Panc1 (cell line): ENCODE measurements around the gene UBA1. TPM values are rescaled to one million over a fixed set of nuclear protein-coding genes. Genes with fewer than 3 reads are reported as not detected.

Experiments used
- ATAC-seq: fragments of 200-7000 bp; cut with Tn5 transposase; 2 replicates; pipeline ENCODE4 v1.9.1; 2020; ENCODE audit warnings: mild to moderate bottlenecking, moderate library complexity
- BruUV-seq: library from RNA; stranded (reverse); fragments of 400-500 nt; replicated peaks from 2 replicates; lab custom pipeline; 2021; lab: Mats Ljungman, UMichigan
- CTCF ChIA-PET: fragments of 300-600 bp; sonication (Branson Sonifier 250); formaldehyde crosslinking; loops from one replicate; lab custom pipeline; 2022; ENCODE audit warnings: antibody characterized with exemption; lab: Charles Lee
- POLR2A ChIA-PET: fragments of 300-600 bp; sonication (Branson Sonifier 250); formaldehyde crosslinking; loops from one replicate; lab custom pipeline; 2022; ENCODE audit warnings: antibody characterized with exemption; lab: Charles Lee
- DNase-seq: peaks from one replicate; pipeline ENCODE4 v3.0.0-alpha.2; 2010; ENCODE audit warnings: low read depth, low spot score
- H3K27ac ChIP-seq: 2 replicates; pipeline ENCODE4 v1.5.1; 2011; ENCODE audit warnings: mild to moderate bottlenecking, low read length, inconsistent platforms
- H3K27me3 ChIP-seq: fragments of 200-500 bp; sonication (Bioruptor generic); 2 replicates; pipeline ENCODE4 v1.6.0; 2014; ENCODE audit warnings: low read length, inconsistent platforms; ENCODE audit not compliant: control insufficient read depth, insufficient read depth
- H3K36me3 ChIP-seq: fragments of 200-500 bp; sonication (Bioruptor generic); 2 replicates; pipeline ENCODE4 v1.5.1; 2014; ENCODE audit warnings: inconsistent platforms, mild to moderate bottlenecking, low read length, moderate library complexity; ENCODE audit not compliant: control insufficient read depth, insufficient read depth
- H3K4me1 ChIP-seq: 2 replicates; pipeline ENCODE4 v1.5.1; 2011; ENCODE audit warnings: inconsistent platforms, mild to moderate bottlenecking, low read length, moderate library complexity; ENCODE audit not compliant: control insufficient read depth, insufficient read depth
- H3K4me3 ChIP-seq, 2 experiments: 2 replicates each; pipeline ENCODE4 v1.5.1; 2011 to 2012; ENCODE audit warnings: low read depth in 2 of 2, low read length in 2 of 2, mild to moderate bottlenecking in 2 of 2, inconsistent platforms in 1 of 2, moderate library complexity in 1 of 2
- H3K9me3 ChIP-seq: fragments of 200-500 bp; sonication (Bioruptor generic); 2 replicates; pipeline ENCODE4 v1.5.1; 2014; ENCODE audit warnings: low read depth, mild to moderate bottlenecking, inconsistent platforms, low read length, moderate library complexity; ENCODE audit not compliant: control insufficient read depth, insufficient read depth
- CTCF ChIP-seq: fragments of 450-650 bp; IDR thresholded peaks from 2 replicates; pipeline ENCODE4 v1.5.1; 2017; ENCODE audit warnings: mild to moderate bottlenecking
- POLR2AphosphoS5 ChIP-seq: IDR thresholded peaks from 2 replicates; pipeline ENCODE4 v1.6.1; 2012; ENCODE audit warnings: mild to moderate bottlenecking, low read depth, low read length, moderate library complexity
- REST ChIP-seq, 2 experiments: IDR thresholded peaks; 2 replicates each; pipeline ENCODE4 v1.6.1; 2011 to 2012; ENCODE audit warnings: low read depth in 2 of 2, control low read depth in 1 of 2, low read length in 1 of 2, mild to moderate bottlenecking in 1 of 2, moderate library complexity in 1 of 2; ENCODE audit not compliant: insufficient read depth in 1 of 2
- SIN3A ChIP-seq: IDR thresholded peaks from 2 replicates; pipeline ENCODE4 v1.6.1; 2012; ENCODE audit warnings: low read depth, mild to moderate bottlenecking, low read length, moderate library complexity, borderline replicate concordance; ENCODE audit not compliant: insufficient read depth
- TCF7L2 ChIP-seq: IDR thresholded peaks from 2 replicates; pipeline ENCODE4 v1.6.1; 2011; ENCODE audit warnings: mild to moderate bottlenecking, low read depth, low read length, inconsistent platforms
- in situ Hi-C: cut with HindIII; loops from 2 replicates; pipeline ENCODE4 v1.10.0; 2016; ENCODE audit warnings: low sequenced_read_pairs, low pct_unique_long_range_greater_than_20kb
- intact Hi-C: fragments of 100-400 bp; cut with micrococcal nuclease; formaldehyde crosslinking; loops from one replicate; pipeline ENCODE4 v1.10.0; 2022; ENCODE audit not compliant: unreplicated experiment
- total RNA-seq: library from RNA; stranded (reverse); gene quantifications from one replicate; pipeline ENCODE4 v1.2.1, GENCODE V29; 2021; ENCODE audit not compliant: unreplicated experiment

Gene UBA1
- total RNA-seq, 1 experiment from 2014 or later, result 302 TPM

GRCh38 chrX:47216393-47216925 lies 22.8 kb downstream of the UBA1 start:
- TSS peak; percentile 84 for BruUV-seq
- DNase-seq (no peak), ATAC-seq (no peak)
- in situ Hi-C loops (no loop called here), intact Hi-C loops (no loop called here)
- ChIA-PET POLR2A (interaction anchor here (0.6 kb wide), 1 partner anchor 17 kb away, joined by 3 read pairs; no protein-coding TSS in a partner anchor), CTCF (no interaction called here)
- peaks cover 22% of the 10 kb centered on the region for H3K4me1 ChIP-seq
- H3K36me3 ChIP-seq, result peaks cover 10% of the 10 kb centered on the region; the same call in 1 of the 2 replicates
- H3K27ac ChIP-seq, result peak overlapping the region; percentile 79
- H3K9me3 ChIP-seq, result no peaks in the 10 kb centered on the region
- TF ChIP-seq TCF7L2 (no peak), REST (IDR thresholded peaks at IDR 0.05; ENCODE audit: insufficient read depth in 1 of 2, low read depth in 2 of 2, low read length in 1 of 2) (no peak), SIN3A (no peak), POLR2AphosphoS5 (no peak), CTCF (no peak)
- H3K27me3 ChIP-seq, result no peaks in the 10 kb centered on the region
- no peak overlapping the region for H3K4me3 ChIP-seq

- H3K4me3 ChIP-seq, result peak overlapping the region; percentile 10 to 51
- intact Hi-C loops (no loop called here), in situ Hi-C loops (no loop called here)
- H3K9me3 ChIP-seq, result no peaks in the 10 kb centered on the region
- H3K27ac ChIP-seq, result peak overlapping the region; percentile 79
- peak; percentile 43 for ATAC-seq
- no TSS peak for BruUV-seq
- ChIA-PET CTCF (interaction anchor here (0.5 to 1.0 kb wide), 4 partner anchors 95 to 284 kb away, joined by 3 to 7 read pairs (median 3); no protein-coding TSS in a partner anchor), POLR2A (interaction anchor here (0.6 kb wide), 1 partner anchor 339 kb away, joined by 3 read pairs; no protein-coding TSS in a partner anchor)
- peaks cover 6% of the 10 kb centered on the region; the same call in 1 of the 2 replicates for H3K36me3 ChIP-seq
- no peak for TF ChIP-seq CTCF
- TF ChIP-seq TCF7L2, result no peak
- TF ChIP-seq POLR2AphosphoS5, result peak; percentile 67
- TF ChIP-seq REST (IDR thresholded peaks at IDR 0.05; ENCODE audit: insufficient read depth in 1 of 2, low read depth in 2 of 2, low read length in 1 of 2), result no peak
- TF ChIP-seq SIN3A, result no peak
- peaks cover 22% of the 10 kb centered on the region for H3K4me1 ChIP-seq
- H3K27me3 ChIP-seq, result no peaks in the 10 kb centered on the region
- DNase-seq, result no peak
Measured at GRCh38 chrX:47217121-47217851, 23.7 kb downstream of the UBA1 start.
